K562 (cell line): ENCODE results near the gene PRUNE1. TPM values are rescaled to one million over a fixed set of nuclear protein-coding genes. Genes with fewer than 3 reads are reported as not detected.

Experiments
- ATF1 ChIP-seq, 2 experiments: fragments of 450-650 bp in 1 of 2; IDR thresholded peaks; 2 replicates each; pipeline ENCODE4 v1.6.1; 2016; ENCODE audit warnings: missing compliant biosample characterization in 1 of 2, missing genetic modification characterization in 1 of 2
- EWSR1 ChIP-seq: fragments of 450-650 bp; IDR thresholded peaks from 2 replicates; pipeline ENCODE4 v1.6.1; 2018; ENCODE audit warnings: borderline replicate concordance, mild to moderate bottlenecking, low read depth, moderate library complexity; ENCODE audit not compliant: partially characterized antibody
- HDAC8 ChIP-seq: fragments of 450-650 bp; IDR thresholded peaks from 2 replicates; pipeline ENCODE4 v1.6.1; 2016; ENCODE audit warnings: mild to moderate bottlenecking, missing genetic modification characterization, moderate library complexity, missing compliant biosample characterization
- NKRF ChIP-seq: fragments of 450-650 bp; IDR thresholded peaks from 2 replicates; pipeline ENCODE4 v1.6.1; 2016; ENCODE audit warnings: borderline replicate concordance
- RCOR1 ChIP-seq, 2 experiments: IDR thresholded peaks; 2 replicates each; pipeline ENCODE4 v1.6.1; 2012; ENCODE audit warnings: low read depth in 2 of 2, low read length in 2 of 2, borderline replicate concordance in 1 of 2, improper control_type of control experiment in 1 of 2
- RNF219 ChIP-seq: fragments of 250-450 bp; sonication (Bioruptor Pico); IDR thresholded peaks from 2 replicates; pipeline ENCODE4 v1.5.0; 2022; ENCODE audit warnings: mild to moderate bottlenecking
- polyA plus RNA-seq, 8 experiments: library from polyadenylated mRNA; depleted of rRNA in 4 of 8; stranded (reverse) in 5 of 8; unstranded in 3 of 8; fragments of >200 nt; fragmentation: Nextera tagmentation in 2 of 8; fragmentation: Illumina TruSeq in 1 of 8; extraction: Ambion mirVana in 2 of 8; extraction: Trizol in 1 of 8; gene quantifications; 2 replicates each; pipeline versions ENCODE4 v1.2.1 to v1.2.3, GENCODE V29; 2011 to 2014; ENCODE audit warnings: inconsistent platforms in 1 of 8, missing spikeins in 1 of 8
- total RNA-seq, 7 experiments: library from RNA; depleted of rRNA in 6 of 7; stranded (reverse); fragments of >200 nt in 6 of 7; fragmentation: Illumina TruSeq in 2 of 7; extraction: Trizol in 2 of 7; gene quantifications; 2 replicates each; pipeline versions ENCODE4 v1.2.1 to v1.2.3, GENCODE V29; 2011 to 2021; ENCODE audit warnings: low replicate concordance in 1 of 7

Gene PRUNE1
- total and polyA plus RNA-seq, 9 of the 15 experiments (the other 6 are each of a cell fraction or from before 2014, with no cell fraction given) = 16.7 to 48.3 (median 26.2) TPM

GRCh38 chr1:151013518-151013917, 5.3 kb downstream of the PRUNE1 start (continued):
- no peak for TF ChIP-seq NKRF
- peak in 1 of 2 experiments; percentile 43; a peak in 1 of 4 replicates for TF ChIP-seq RCOR1 (IDR thresholded peaks at IDR 0.05; ENCODE audit: borderline replicate concordance in 1 of 2, low read depth in 2 of 2, low read length in 2 of 2)
- no peak for TF ChIP-seq HDAC8
- TF ChIP-seq ATF1 (CRISPR knock-in tag; IDR thresholded peaks at IDR 0.05) = no peak
- TF ChIP-seq ATF1 (tag; IDR thresholded peaks at IDR 0.05) = 0 out of 2 replicates have a peak, but pooled peaks have one; percentile 15
- TF ChIP-seq RNF219 = no peak
- no peak for TF ChIP-seq EWSR1
